SK-N-SH (cell line): ENCODE data around the gene SRRM2. TPM values are rescaled to one million over a fixed set of nuclear protein-coding genes. Genes with fewer than 3 reads are reported as not detected.

Experiments
- CTCF ChIA-PET: fragments of 300-600, 350-600 bp; formaldehyde crosslinking; extraction: SDS; loops from one replicate; lab custom pipeline; 2021; lab: Yijun Ruan, JAX
- POLR2A ChIA-PET: fragments of 350-600 bp; sonication (Branson Sonifier 250); formaldehyde crosslinking; extraction: SDS; loops from one replicate; lab custom pipeline; 2020; ENCODE audit warnings: antibody characterized with exemption, inconsistent platforms; lab: Yijun Ruan, JAX
- DNase-seq: peaks from one replicate; pipeline ENCODE4 v3.0.0; 2012
- H2AFZ ChIP-seq: fragments of 200-600 bp; sonication (generic); 2 replicates; pipeline ENCODE4 v1.8.1; 2016; ENCODE audit warnings: antibody characterized with exemption, mild to moderate bottlenecking, low read depth
- H3F3A ChIP-seq: fragments of 200-600 bp; sonication (generic); replicated peaks from 2 replicates; pipeline ENCODE3; 2016; ENCODE audit warnings: antibody characterized with exemption, mild to moderate bottlenecking; ENCODE audit not compliant: insufficient read depth
- H3K27ac ChIP-seq, 2 experiments: fragments of 200-500 bp in 1 of 2; fragments of 200-600 bp in 1 of 2; sonication (Bioruptor generic) in 1 of 2; sonication (generic), shearing (Covaris generic) in 1 of 2; 2 replicates each; pipeline versions ENCODE4 v1.5.1 to v1.6.1; 2014 to 2016; ENCODE audit warnings: low read depth in 2 of 2, inconsistent platforms in 1 of 2, low read length in 1 of 2, mild to moderate bottlenecking in 1 of 2, mixed read lengths in 1 of 2
- H3K27me3 ChIP-seq: fragments of 200-600 bp; sonication (generic), shearing (Covaris generic); 2 replicates; pipeline ENCODE4 v1.6.1; 2016; ENCODE audit warnings: mixed run types; ENCODE audit not compliant: insufficient read depth
- H3K36me3 ChIP-seq, 2 experiments: fragments of 200-500 bp in 1 of 2; fragments of 200-600 bp in 1 of 2; sonication (Bioruptor generic) in 1 of 2; sonication (generic) in 1 of 2; replicated peaks in 1 of 2; 2 replicates each; pipeline versions ENCODE3 to v1.5.1; 2014 to 2016; ENCODE audit warnings: low read length in 1 of 2, mild to moderate bottlenecking in 1 of 2; ENCODE audit not compliant: insufficient read depth in 2 of 2, control insufficient read depth in 1 of 2
- H3K4me1 ChIP-seq, 2 experiments: fragments of 200-500 bp in 1 of 2; fragments of 200-600 bp in 1 of 2; sonication (Bioruptor generic) in 1 of 2; sonication (generic), shearing (Covaris generic) in 1 of 2; 2 replicates each; pipeline versions ENCODE4 v1.5.1 to v1.6.1; 2014 to 2016; ENCODE audit warnings: low read depth in 1 of 2, low read length in 1 of 2, mixed run types in 1 of 2; ENCODE audit not compliant: insufficient read depth in 2 of 2, control insufficient read depth in 1 of 2
- H3K4me2 ChIP-seq: fragments of 200-600 bp; sonication (generic), shearing (Covaris generic); 2 replicates; pipeline ENCODE4 v1.6.1; 2017; ENCODE audit warnings: mixed run types
- H3K4me3 ChIP-seq, 2 experiments: fragments of 200-500 bp in 1 of 2; fragments of 200-600 bp in 1 of 2; sonication (Bioruptor generic) in 1 of 2; sonication (generic), shearing (Covaris generic) in 1 of 2; 2 replicates each; pipeline versions ENCODE4 v1.5.1 to v1.8.1; 2014 to 2016; ENCODE audit warnings: low read depth in 2 of 2, inconsistent platforms in 1 of 2, low read length in 1 of 2, mild to moderate bottlenecking in 1 of 2, mixed read lengths in 1 of 2, moderate library complexity in 1 of 2
- H3K79me2 ChIP-seq: fragments of 200-600 bp; sonication (generic); 2 replicates; pipeline ENCODE4 v1.8.1; 2017; ENCODE audit warnings: mild to moderate bottlenecking; ENCODE audit not compliant: insufficient read depth
- H3K9ac ChIP-seq: fragments of 200-600 bp; sonication (generic); 2 replicates; pipeline ENCODE4 v1.6.1; 2017; ENCODE audit warnings: mixed run types
- H3K9me2 ChIP-seq: fragments of 200-600 bp; sonication (generic); 2 replicates; pipeline ENCODE4 v1.6.1; 2017; ENCODE audit warnings: mixed run types
- H3K9me3 ChIP-seq: fragments of 200-600 bp; sonication (generic); 2 replicates; pipeline ENCODE4 v1.6.1; 2017; ENCODE audit warnings: mixed run types, mild to moderate bottlenecking, moderate library complexity
- H4K20me1 ChIP-seq: fragments of 200-600 bp; sonication (generic); 2 replicates; pipeline ENCODE4 v1.6.1; 2017; ENCODE audit warnings: mild to moderate bottlenecking, mixed run types; ENCODE audit not compliant: insufficient read depth
- CHD2 ChIP-seq: fragments of 150-350 bp; IDR thresholded peaks from 2 replicates; pipeline ENCODE4 v1.6.1; 2018; ENCODE audit warnings: low read length; ENCODE audit not compliant: partially characterized antibody
- FOXM1 ChIP-seq: IDR thresholded peaks from 2 replicates; pipeline ENCODE4 v1.4.0; 2012; ENCODE audit warnings: low read depth, mild to moderate bottlenecking
- GATA2 ChIP-seq: sonication (generic); formaldehyde crosslinking; IDR thresholded peaks from 2 replicates; pipeline ENCODE4 v1.5.0; 2020; ENCODE audit warnings: mild to moderate bottlenecking, missing genetic modification reagents
- MEF2A ChIP-seq: IDR thresholded peaks from 2 replicates; pipeline ENCODE4 v1.4.0; 2012; ENCODE audit warnings: low read depth, borderline replicate concordance
- MXI1 ChIP-seq: IDR thresholded peaks from 2 replicates; pipeline ENCODE4 v1.6.1; 2012; ENCODE audit warnings: mild to moderate bottlenecking, low read depth, low read length, improper control_type of control experiment
- POLR2AphosphoS5 ChIP-seq: IDR thresholded peaks from 2 replicates; pipeline ENCODE4 v1.6.1; 2012; ENCODE audit warnings: low read depth, low read length
- RAD21 ChIP-seq: IDR thresholded peaks from 2 replicates; pipeline ENCODE4 v1.6.1; 2012; ENCODE audit warnings: mild to moderate bottlenecking, low read length
- RFX5 ChIP-seq: IDR thresholded peaks from 2 replicates; pipeline ENCODE4 v1.6.1; 2012; ENCODE audit warnings: mild to moderate bottlenecking, improper control_type of control experiment, low read length
- SMC3 ChIP-seq: IDR thresholded peaks from 2 replicates; pipeline ENCODE4 v1.6.1; 2012; ENCODE audit warnings: low read depth, low read length, improper control_type of control experiment
- TEAD4 ChIP-seq: IDR thresholded peaks from 2 replicates; pipeline ENCODE4 v1.4.0; 2012; ENCODE audit warnings: mild to moderate bottlenecking, borderline replicate concordance; ENCODE audit not compliant: insufficient read depth
- ZBTB33 ChIP-seq: IDR thresholded peaks from 2 replicates; pipeline ENCODE4 v1.4.0; 2012; ENCODE audit warnings: low read depth, borderline replicate concordance
- WGBS: methylation state at CpG from one replicate; pipeline ENCODE4 v1.1.6; 2017; ENCODE audit warnings: low lambda C conversion rate; 5-methylcytosine and 5-hydroxymethylcytosine counted together
- polyA plus RNA-seq, 3 experiments: library from polyadenylated mRNA; depleted of rRNA; stranded (reverse); fragments of >200 nt; gene quantifications; 2 replicates each; pipeline ENCODE4 v1.2.3, GENCODE V29; 2012
- TF ChIP-seq, protein P1 (sequence below): IDR thresholded peaks from 2 replicates; pipeline ENCODE4 v1.4.0; 2012; ENCODE audit warnings: low read depth, borderline replicate concordance
- TF ChIP-seq, protein P2 (sequence below): IDR thresholded peaks from 2 replicates; pipeline ENCODE4 v1.6.1; 2012; ENCODE audit warnings: mild to moderate bottlenecking, low read depth, low read length, moderate library complexity

Gene SRRM2
- polyA plus RNA-seq, 1 of the 3 experiments (the other 2 are of a cell fraction): 143 TPM

DNA sequence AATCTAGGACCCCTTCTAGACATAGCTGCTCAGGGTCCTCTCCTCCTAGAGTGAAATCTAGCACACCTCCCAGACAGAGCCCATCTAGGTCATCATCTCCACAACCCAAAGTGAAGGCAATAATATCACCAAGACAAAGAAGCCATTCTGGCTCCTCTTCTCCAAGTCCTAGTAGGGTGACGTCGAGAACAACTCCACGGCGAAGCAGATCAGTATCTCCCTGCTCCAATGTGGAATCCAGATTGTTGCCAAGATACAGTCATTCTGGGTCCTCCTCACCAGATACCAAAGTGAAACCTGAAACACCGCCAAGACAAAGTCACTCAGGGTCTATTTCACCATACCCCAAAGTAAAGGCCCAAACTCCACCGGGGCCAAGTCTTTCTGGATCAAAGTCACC, 10.7 kb downstream of the SRRM2 start:
- no peak for DNase-seq
- H3K36me3 ChIP-seq: peaks cover 84 to 99% of the 10 kb centered on the region in 2 experiments
- no peaks in the 10 kb centered on the region for H3K4me1 ChIP-seq
- no peak overlapping the region for H3K4me3 ChIP-seq
- no peak overlapping the region for H3K27ac ChIP-seq
- peaks cover 84% of the 10 kb centered on the region for H4K20me1 ChIP-seq
- H3K9ac ChIP-seq: no peak overlapping the region
- no peaks in the 10 kb centered on the region for H3K9me3 ChIP-seq
- TF ChIP-seq, protein P1, sequence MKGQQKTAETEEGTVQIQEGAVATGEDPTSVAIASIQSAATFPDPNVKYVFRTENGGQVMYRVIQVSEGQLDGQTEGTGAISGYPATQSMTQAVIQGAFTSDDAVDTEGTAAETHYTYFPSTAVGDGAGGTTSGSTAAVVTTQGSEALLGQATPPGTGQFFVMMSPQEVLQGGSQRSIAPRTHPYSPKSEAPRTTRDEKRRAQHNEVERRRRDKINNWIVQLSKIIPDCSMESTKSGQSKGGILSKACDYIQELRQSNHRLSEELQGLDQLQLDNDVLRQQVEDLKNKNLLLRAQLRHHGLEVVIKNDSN: no peak
- TF ChIP-seq RFX5: no peak
- TF ChIP-seq MXI1: no peak
- no peak for TF ChIP-seq CHD2
- no peak for TF ChIP-seq ZBTB33
- TF ChIP-seq GATA2 (CRISPR knock-in tag): no peak
- no peak for TF ChIP-seq FOXM1
- no peak for TF ChIP-seq SMC3
- TF ChIP-seq RAD21: no peak
- no peak for TF ChIP-seq TEAD4
- TF ChIP-seq POLR2AphosphoS5: no peak
- TF ChIP-seq MEF2A: no peak
- TF ChIP-seq, protein P2, sequence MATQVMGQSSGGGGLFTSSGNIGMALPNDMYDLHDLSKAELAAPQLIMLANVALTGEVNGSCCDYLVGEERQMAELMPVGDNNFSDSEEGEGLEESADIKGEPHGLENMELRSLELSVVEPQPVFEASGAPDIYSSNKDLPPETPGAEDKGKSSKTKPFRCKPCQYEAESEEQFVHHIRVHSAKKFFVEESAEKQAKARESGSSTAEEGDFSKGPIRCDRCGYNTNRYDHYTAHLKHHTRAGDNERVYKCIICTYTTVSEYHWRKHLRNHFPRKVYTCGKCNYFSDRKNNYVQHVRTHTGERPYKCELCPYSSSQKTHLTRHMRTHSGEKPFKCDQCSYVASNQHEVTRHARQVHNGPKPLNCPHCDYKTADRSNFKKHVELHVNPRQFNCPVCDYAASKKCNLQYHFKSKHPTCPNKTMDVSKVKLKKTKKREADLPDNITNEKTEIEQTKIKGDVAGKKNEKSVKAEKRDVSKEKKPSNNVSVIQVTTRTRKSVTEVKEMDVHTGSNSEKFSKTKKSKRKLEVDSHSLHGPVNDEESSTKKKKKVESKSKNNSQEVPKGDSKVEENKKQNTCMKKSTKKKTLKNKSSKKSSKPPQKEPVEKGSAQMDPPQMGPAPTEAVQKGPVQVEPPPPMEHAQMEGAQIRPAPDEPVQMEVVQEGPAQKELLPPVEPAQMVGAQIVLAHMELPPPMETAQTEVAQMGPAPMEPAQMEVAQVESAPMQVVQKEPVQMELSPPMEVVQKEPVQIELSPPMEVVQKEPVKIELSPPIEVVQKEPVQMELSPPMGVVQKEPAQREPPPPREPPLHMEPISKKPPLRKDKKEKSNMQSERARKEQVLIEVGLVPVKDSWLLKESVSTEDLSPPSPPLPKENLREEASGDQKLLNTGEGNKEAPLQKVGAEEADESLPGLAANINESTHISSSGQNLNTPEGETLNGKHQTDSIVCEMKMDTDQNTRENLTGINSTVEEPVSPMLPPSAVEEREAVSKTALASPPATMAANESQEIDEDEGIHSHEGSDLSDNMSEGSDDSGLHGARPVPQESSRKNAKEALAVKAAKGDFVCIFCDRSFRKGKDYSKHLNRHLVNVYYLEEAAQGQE: no peak
- TF ChIP-seq, all 33 proteins: peak for 0
- 96% methylated on average over 5 of the region's 6 CpGs for WGBS
- Histone ChIP-seq H3K4me2 (no peak overlapping the region), H3K79me2 (peaks cover 98% of the 10 kb centered on the region), H3F3A (peaks cover 16% of the 10 kb centered on the region), H2AFZ (no peak overlapping the region), H3K9me2 (no peaks in the 10 kb centered on the region), H3K27me3 (no peaks in the 10 kb centered on the region)
- ChIA-PET CTCF (interaction anchor here (1.6 kb wide), 1 partner anchor 12 kb away, joined by 4 read pairs; no protein-coding TSS in a partner anchor), POLR2A (no interaction called here)
